Stimulated activated CD4-positive, alpha-beta T cell treated with anti-CD3 and anti-CD28 coated beads, Interleukin-15, amount 100 ng/mL, for 1 hour (primary cell): ENCODE data around the gene PTPRK.

Experiments used
- DNase-seq, 2 donors: peaks; one replicate each; pipeline ENCODE4 v3.0.0-alpha.2; 2020; ENCODE audit warnings: low read depth in 1 of 2, low spot score in 1 of 2

The PTPRK gene

GRCh38 chr6:128516514-128516898 lies 3.9 kb downstream of the PTPRK start:
- DNase-seq = no peak

- DNase-seq = no peak
Measured at GRCh38 chr6:128515550-128516513, 4.6 kb downstream of the PTPRK start.

GRCh38 chr6:128513878-128514277 lies 6.5 kb downstream of the PTPRK start:
- no peak for DNase-seq

GRCh38 chr6:128512296-128512695 lies 8.1 kb downstream of the PTPRK start:
- no peak for DNase-seq

GRCh38 chr6:128511506-128511905 lies 8.9 kb downstream of the PTPRK start:
- DNase-seq = no peak

GRCh38 chr6:128509709-128510108 lies 10.7 kb downstream of the PTPRK start:
- DNase-seq = no peak

- no peak for DNase-seq
Measured at GRCh38 chr6:128508588-128509296, 11.7 kb downstream of the PTPRK start.

- no peak for DNase-seq
Measured at GRCh38 chr6:128507337-128508310, 12.8 kb downstream of the PTPRK start.

GRCh38 chr6:128505603-128506002 lies 14.8 kb downstream of the PTPRK start:
- no peak for DNase-seq

GRCh38 chr6:128504003-128504654 lies 16.3 kb downstream of the PTPRK start:
- no peak for DNase-seq

- DNase-seq = no peak
Measured at GRCh38 chr6:128500749-128501600, 19.4 kb downstream of the PTPRK start.

GRCh38 chr6:128500014-128500413 lies 20.4 kb downstream of the PTPRK start:
- no peak for DNase-seq

- DNase-seq = no peak
Measured at GRCh38 chr6:128499079-128499731, 21.2 kb downstream of the PTPRK start.

GRCh38 chr6:128498234-128498633 lies 22.2 kb downstream of the PTPRK start:
- no peak for DNase-seq

GRCh38 chr6:128495536-128496333 lies 24.7 kb downstream of the PTPRK start:
- no peak for DNase-seq

GRCh38 chr6:128494440-128494839 lies 26.0 kb downstream of the PTPRK start:
- DNase-seq = no peak

- DNase-seq = no peak
Measured at GRCh38 chr6:128493877-128494276, 26.5 kb downstream of the PTPRK start.

GRCh38 chr6:128492386-128492785 lies 28.0 kb downstream of the PTPRK start:
- no peak for DNase-seq
